ENCODE results near the gene MCRS1.

Gene MCRS1

GRCh38 chr12:49545815-49546214, 22.1 kb downstream of the MCRS1 start:
- TF ChIP-seq CTCF (IDR thresholded peaks at IDR 0.05; ENCODE audit: borderline replicate concordance, control extremely low read depth, extremely low read depth, insufficient read depth, missing control alignments) = no peak
- in situ Hi-C loops (cut with MboI; ENCODE audit: low sequenced_read_pairs, unreplicated experiment) = no loop called here

GRCh38 chr12:49543914-49544815, 23.8 kb downstream of the MCRS1 start:
- no peak for DNase-seq (ENCODE audit: low spot score)
- in situ Hi-C loops (cut with MboI; ENCODE audit: low sequenced_read_pairs, unreplicated experiment) = no loop called here
- TF ChIP-seq CTCF (IDR thresholded peaks at IDR 0.05; ENCODE audit: borderline replicate concordance, control extremely low read depth, extremely low read depth, insufficient read depth, missing control alignments) = no peak

More at GRCh38 chr12:49545815-49546214, 22.1 kb downstream of the MCRS1 start:
- no peak for DNase-seq (ENCODE audit: low spot score)

- no peak for TF ChIP-seq CTCF (IDR thresholded peaks at IDR 0.05; ENCODE audit: borderline replicate concordance, control extremely low read depth, extremely low read depth, insufficient read depth, missing control alignments)
- in situ Hi-C loops (cut with MboI; ENCODE audit: low sequenced_read_pairs, unreplicated experiment) = no loop called here
- DNase-seq (ENCODE audit: low spot score) = no peak
Measured at GRCh38 chr12:49543221-49543913, 24.6 kb downstream of the MCRS1 start.

GRCh38 chr12:49542592-49543160, 25.3 kb downstream of the MCRS1 start:
- DNase-seq (ENCODE audit: low spot score) = no peak
- no peak for TF ChIP-seq CTCF (IDR thresholded peaks at IDR 0.05; ENCODE audit: borderline replicate concordance, control extremely low read depth, extremely low read depth, insufficient read depth, missing control alignments)
- in situ Hi-C loops (cut with MboI; ENCODE audit: low sequenced_read_pairs, unreplicated experiment) = no loop called here

GRCh38 chr12:49541911-49542505, 25.9 kb downstream of the MCRS1 start:
- DNase-seq (ENCODE audit: low spot score) = no peak
- in situ Hi-C loops (cut with MboI; ENCODE audit: low sequenced_read_pairs, unreplicated experiment) = no loop called here
- TF ChIP-seq CTCF (IDR thresholded peaks at IDR 0.05; ENCODE audit: borderline replicate concordance, control extremely low read depth, extremely low read depth, insufficient read depth, missing control alignments) = no peak

GRCh38 chr12:49541140-49541861, 26.6 kb downstream of the MCRS1 start:
- no peak for TF ChIP-seq CTCF (IDR thresholded peaks at IDR 0.05; ENCODE audit: borderline replicate concordance, control extremely low read depth, extremely low read depth, insufficient read depth, missing control alignments)
- in situ Hi-C loops (cut with MboI; ENCODE audit: low sequenced_read_pairs, unreplicated experiment) = no loop called here
- DNase-seq (ENCODE audit: low spot score) = no peak

Data from GM13976 (cell line).